Erythroblast (primary cell): ENCODE data around the gene TAL1.
"Not testable (repeated sequence)": the region's sequence is repeated elsewhere in the genome, so short reads cannot be mapped to it uniquely, and the experiment has no call there.

Source experiments
- GATA1 ChIP-seq: IDR thresholded peaks from 2 replicates; pipeline ENCODE4 v1.6.1; 2011; ENCODE audit warnings: low read depth, mild to moderate bottlenecking, control low read depth, low read length, moderate library complexity
- POLR2A ChIP-seq: IDR thresholded peaks from 2 replicates; pipeline ENCODE4 v1.6.1; 2011; ENCODE audit warnings: mild to moderate bottlenecking, low read length

- TF ChIP-seq POLR2A, GATA1: not testable (repeated sequence)
These were observed 43.8 kb upstream of the TAL1 start for GRCh38 chr1:47275811-47276210.
